Measurements from ENCODE around the gene APBB1IP.

Gene APBB1IP

DNA sequence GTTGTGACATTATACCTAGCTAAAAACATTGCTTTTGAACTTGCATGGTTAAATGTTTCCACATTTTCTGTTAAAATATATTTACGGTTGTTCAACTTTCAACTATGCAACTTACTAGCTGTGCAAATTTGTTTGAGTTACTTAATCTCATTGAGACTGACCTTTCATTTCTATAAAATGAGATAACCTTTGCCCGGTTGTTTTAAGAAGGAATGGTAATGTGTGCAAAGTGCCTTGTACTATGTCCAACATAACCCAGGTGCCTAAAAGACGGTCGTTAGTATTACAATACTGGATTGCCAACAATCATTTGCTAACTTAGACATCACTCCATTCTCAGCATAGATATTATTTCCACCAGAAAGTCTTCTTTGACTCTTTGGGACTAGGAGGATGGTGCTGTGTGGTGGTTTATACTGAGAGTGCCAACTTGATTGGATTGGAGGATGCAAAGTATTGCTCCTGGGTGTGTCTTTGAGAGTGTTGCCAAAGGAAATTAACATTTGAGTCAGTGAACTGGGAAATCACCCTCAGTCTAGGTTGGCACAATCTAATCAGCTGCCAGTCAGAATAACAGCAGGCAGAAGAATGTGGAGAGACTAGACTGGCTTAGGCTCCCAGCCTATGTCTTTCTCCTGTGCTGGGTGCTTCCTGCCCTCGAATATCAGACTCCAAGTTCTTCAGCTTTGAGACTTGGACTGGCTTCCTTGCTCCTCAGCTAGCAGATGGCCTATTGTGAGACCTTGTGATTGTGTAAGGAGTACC is 174.2 kb downstream of the APBB1IP start:
- TF ChIP-seq ZNF274 (IDR thresholded peaks at IDR 0.05; ENCODE audit: low read depth, low read length): no peak
- no peak overlapping the region for H3K4me3 ChIP-seq (ENCODE audit: low read length)
